Measurements from ENCODE around the gene EIF4H. TPM values are rescaled to one million over a fixed set of nuclear protein-coding genes. Genes with fewer than 3 reads are reported as not detected.

Gene EIF4H
- total RNA-seq, 4 donors from 2014 or later, result 194 to 261 (median 249) TPM

DNA sequence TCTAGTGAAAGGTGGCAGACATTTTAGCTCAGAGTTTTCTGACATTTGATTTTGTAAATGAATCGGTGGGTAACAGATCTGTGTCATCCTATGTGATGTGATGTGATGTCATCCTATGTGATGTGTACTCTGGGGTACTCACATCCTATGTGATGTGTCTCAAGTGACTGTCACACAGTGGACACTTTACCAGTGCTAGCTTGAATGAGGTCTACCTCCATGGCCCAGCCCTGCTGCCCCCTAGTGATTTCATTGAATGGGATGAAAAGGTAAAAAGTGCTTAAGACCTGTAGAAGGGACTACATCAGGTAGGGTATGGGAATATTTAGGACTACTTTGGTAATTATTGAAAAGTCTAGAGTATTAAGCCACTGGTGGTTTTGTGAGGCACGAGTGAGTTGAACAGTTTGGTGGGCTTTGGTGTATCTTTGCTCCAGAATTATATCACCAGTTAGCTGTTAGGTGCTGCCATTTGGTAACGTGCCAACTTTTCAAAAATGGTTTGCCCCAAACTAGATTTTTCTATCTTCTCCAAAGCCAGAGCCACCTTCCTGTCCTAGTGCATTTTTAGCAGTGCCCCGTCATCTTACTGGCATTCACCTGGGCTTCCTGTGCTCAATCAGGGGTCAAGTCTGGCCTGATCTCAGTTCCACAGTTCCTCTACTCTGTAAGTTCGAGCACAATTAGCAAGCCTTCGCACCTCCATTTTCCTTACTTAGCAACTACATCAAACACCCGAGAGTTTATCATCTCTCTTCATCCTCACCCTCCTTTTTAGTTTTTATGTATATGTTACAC is 9.7 kb downstream of the EIF4H start:
- TF ChIP-seq POLR2A (IDR thresholded peaks at IDR 0.05) (no peak), CTCF (IDR thresholded peaks at IDR 0.05) (peak in 1 of 6 experiments; percentile 33)
- no peaks in the 10 kb centered on the region for H3K9me3 ChIP-seq
- H3K27me3 ChIP-seq, result no peaks in the 10 kb centered on the region
- DNase-seq, result no peak
- 44 to 52% methylated on average over 7 of the region's 7 CpGs for whole genome bisulfite sequencing, 2 donors
- H3K36me3 ChIP-seq, result peaks cover 4 to 62% (median 9%) of the 10 kb centered on the region in 3 donors
- intact Hi-C loops (cut with DNase I), result no loop called here
- no peak overlapping the region for H3K4me3 ChIP-seq
- peaks cover 16 to 97% (median 79%) of the 10 kb centered on the region in 3 donors for H3K4me1 ChIP-seq
- H3K27ac ChIP-seq, result peak overlapping the region in 2 of 4 donors; percentile 26 to 29

DNA sequence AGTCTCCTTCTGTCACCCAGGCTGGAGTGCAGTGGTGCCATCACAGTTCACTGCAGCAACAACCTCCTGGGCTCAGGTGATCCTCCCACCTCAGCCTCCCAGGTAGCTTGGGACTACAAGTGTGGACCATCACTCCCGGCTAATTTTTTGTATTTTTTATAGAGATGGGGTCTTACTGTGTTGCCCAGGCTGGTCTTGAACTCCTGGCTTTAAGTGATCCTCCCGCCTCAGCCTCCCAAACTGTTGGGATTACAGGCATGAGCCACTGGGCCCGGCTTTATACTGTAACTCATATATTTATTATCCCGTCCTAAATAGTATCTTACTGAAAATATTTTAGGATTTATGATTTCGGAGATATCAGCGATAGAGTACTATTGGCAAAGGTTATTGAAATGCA is 10.9 kb downstream of the EIF4H start:
- Histone ChIP-seq H3K4me1 (peaks cover 15 to 85% (median 72%) of the 10 kb centered on the region in 3 donors), H3K4me3 (no peak overlapping the region), H3K36me3 (peaks cover 12 to 62% (median 13%) of the 10 kb centered on the region in 3 donors), H3K27me3 (no peaks in the 10 kb centered on the region), H3K9me3 (no peaks in the 10 kb centered on the region), H3K27ac (peak overlapping the region in 1 of 4 donors; percentile 43)
- 81 to 85% methylated on average over 6 of the region's 6 CpGs for WGBS, 2 donors
- intact Hi-C loops (cut with DNase I), result no loop called here
- no peak for TF ChIP-seq CTCF (IDR thresholded peaks at IDR 0.05)
- TF ChIP-seq POLR2A (IDR thresholded peaks at IDR 0.05), result no peak
- DNase-seq, result no peak

GRCh38 chr7:74185636-74186035 is 11.5 kb downstream of the EIF4H start:
- TF ChIP-seq CTCF (IDR thresholded peaks at IDR 0.05) (no peak), POLR2A (IDR thresholded peaks at IDR 0.05) (no peak)
- intact Hi-C loops (cut with DNase I), result no loop called here
- no peaks in the 10 kb centered on the region for H3K9me3 ChIP-seq
- peaks cover 19 to 62% (median 19%) of the 10 kb centered on the region in 3 donors for H3K36me3 ChIP-seq
- H3K4me3 ChIP-seq, result no peak overlapping the region
- H3K4me1 ChIP-seq, result peaks cover 15 to 79% (median 66%) of the 10 kb centered on the region in 3 donors
- H3K27ac ChIP-seq, result peak overlapping the region in 2 of 4 donors; percentile 38 to 43
- 11% methylated on average over 5 of the region's 5 CpGs for WGBS, 2 donors
- no peak for DNase-seq
- no peaks in the 10 kb centered on the region for H3K27me3 ChIP-seq

- no peaks in the 10 kb centered on the region for H3K27me3 ChIP-seq
- no peak overlapping the region for H3K4me3 ChIP-seq
- TF ChIP-seq POLR2A (IDR thresholded peaks at IDR 0.05) (no peak), CTCF (IDR thresholded peaks at IDR 0.05) (no peak)
- H3K36me3 ChIP-seq, result peaks cover 24 to 69% (median 36%) of the 10 kb centered on the region in 3 donors
- intact Hi-C loops (cut with DNase I), result no loop called here
- H3K4me1 ChIP-seq, result peaks cover 7 to 55% (median 43%) of the 10 kb centered on the region in 3 donors
- DNase-seq, result no peak
- H3K27ac ChIP-seq, result peak overlapping the region in 1 of 4 donors; percentile 25
- 68 to 70% methylated on average over 11 of the region's 11 CpGs for WGBS, 2 donors
- H3K9me3 ChIP-seq, result no peaks in the 10 kb centered on the region
These were observed 13.9 kb downstream of the EIF4H start for GRCh38 chr7:74187915-74188675.

GRCh38 chr7:74190259-74190658 is 16.1 kb downstream of the EIF4H start:
- H3K36me3 ChIP-seq, result peaks cover 31 to 90% (median 56%) of the 10 kb centered on the region in 3 donors
- no peak for DNase-seq
- 88 to 92% methylated on average over 6 to 7 of the region's 7 CpGs for WGBS, 2 donors
- no peak overlapping the region for H3K4me3 ChIP-seq
- no peak for TF ChIP-seq POLR2A (IDR thresholded peaks at IDR 0.05)
- TF ChIP-seq CTCF (IDR thresholded peaks at IDR 0.05), result no peak
- H3K27me3 ChIP-seq, result no peaks in the 10 kb centered on the region
- no peak overlapping the region for H3K27ac ChIP-seq
- peaks cover 4 to 33% (median 25%) of the 10 kb centered on the region in 3 donors for H3K4me1 ChIP-seq
- H3K9me3 ChIP-seq, result no peaks in the 10 kb centered on the region
- intact Hi-C loops (cut with DNase I), result no loop called here
